Lung (tissue), 16 donors: Measurements from ENCODE around the gene LRRC56. TPM values are rescaled to one million over a fixed set of nuclear protein-coding genes. Genes with fewer than 3 reads are reported as not detected.

Experiments
- ATAC-seq: fragments of 200-7000 bp; cut with Tn5 transposase; one replicate; pipeline ENCODE4 v1.9.1; 2020; ENCODE audit warnings: moderate number of reproducible peaks; ENCODE audit not compliant: insufficient read depth, low FRiP score
- DNase-seq, 3 donors: peaks; one replicate each; pipeline ENCODE4 v3.0.0-alpha.2; 2013 to 2017
- H3K27ac ChIP-seq, 2 donors: one replicate each; pipeline ENCODE4 v1.5.1; 2013; ENCODE audit warnings: mild to moderate bottlenecking in 2 of 2, moderate library complexity in 2 of 2, control low read depth in 1 of 2, inconsistent platforms in 1 of 2, low read depth in 1 of 2, low read length in 1 of 2
- H3K27me3 ChIP-seq, 3 donors: one replicate each; pipeline ENCODE4 v1.5.1; 2013; ENCODE audit warnings: low read length in 2 of 3; ENCODE audit not compliant: control insufficient read depth in 3 of 3, insufficient read depth in 3 of 3
- H3K36me3 ChIP-seq, 4 donors: one replicate each; pipeline ENCODE4 v1.5.1; 2013; ENCODE audit warnings: low read length in 4 of 4, mild to moderate bottlenecking in 1 of 4, moderate library complexity in 1 of 4; ENCODE audit not compliant: control insufficient read depth in 4 of 4, insufficient read depth in 4 of 4
- H3K4me1 ChIP-seq, 5 donors: one replicate each; pipeline ENCODE4 v1.5.1; 2013; ENCODE audit warnings: low read length in 5 of 5, mild to moderate bottlenecking in 2 of 5, moderate library complexity in 1 of 5; ENCODE audit not compliant: control insufficient read depth in 5 of 5, insufficient read depth in 5 of 5
- H3K4me3 ChIP-seq: one replicate; pipeline ENCODE4 v1.5.1; 2013; ENCODE audit warnings: mild to moderate bottlenecking, control low read depth, moderate library complexity
- H3K9ac ChIP-seq, 2 donors: one replicate each; pipeline ENCODE4 v1.5.1; 2013; ENCODE audit warnings: low read length in 2 of 2, control low read depth in 1 of 2; ENCODE audit not compliant: insufficient read depth in 1 of 2
- H3K9me3 ChIP-seq, 4 donors: one replicate each; pipeline ENCODE4 v1.5.1; 2013; ENCODE audit warnings: low read length in 3 of 4, mild to moderate bottlenecking in 1 of 4, moderate library complexity in 1 of 4; ENCODE audit not compliant: control insufficient read depth in 4 of 4, insufficient read depth in 3 of 4
- WGBS, 2 donors: extraction: QIAGEN DNeasy Blood & Tissue Kit; methylation state at CpG; one replicate each; pipeline ENCODE4 v1.1.7; 2013; 5-methylcytosine and 5-hydroxymethylcytosine counted together
- long read RNA-seq, 5 donors: transcript quantifications; one replicate each; lab custom pipeline, GENCODE V29; 2026
- polyA plus RNA-seq, 2 donors: library from polyadenylated mRNA; stranded (reverse); fragments of 200-250 nt; gene quantifications; one replicate each; pipeline ENCODE4 v1.2.1, GENCODE V29; 2013
- total RNA-seq, 2 donors: library from RNA; depleted of rRNA in 1 of 2; stranded (reverse); fragments of >200 nt in 1 of 2; gene quantifications; one replicate each; pipeline ENCODE4 v1.2.1, GENCODE V29; 2014 to 2021
- TF ChIP-seq, protein P1 (sequence below): IDR thresholded peaks from 2 replicates; pipeline ENCODE4 v1.5.1; 2012; ENCODE audit warnings: mild to moderate bottlenecking; ENCODE audit errors: control extremely low read depth, extremely low read depth
- donor health status: control.
- donor health status: control.
- donor health status: Bipolar disorder and iron deficiency.
- donor health status: healthy.
- donor health status: DM: yes; HTN: yes; CAD: no.

The LRRC56 gene, protein sequence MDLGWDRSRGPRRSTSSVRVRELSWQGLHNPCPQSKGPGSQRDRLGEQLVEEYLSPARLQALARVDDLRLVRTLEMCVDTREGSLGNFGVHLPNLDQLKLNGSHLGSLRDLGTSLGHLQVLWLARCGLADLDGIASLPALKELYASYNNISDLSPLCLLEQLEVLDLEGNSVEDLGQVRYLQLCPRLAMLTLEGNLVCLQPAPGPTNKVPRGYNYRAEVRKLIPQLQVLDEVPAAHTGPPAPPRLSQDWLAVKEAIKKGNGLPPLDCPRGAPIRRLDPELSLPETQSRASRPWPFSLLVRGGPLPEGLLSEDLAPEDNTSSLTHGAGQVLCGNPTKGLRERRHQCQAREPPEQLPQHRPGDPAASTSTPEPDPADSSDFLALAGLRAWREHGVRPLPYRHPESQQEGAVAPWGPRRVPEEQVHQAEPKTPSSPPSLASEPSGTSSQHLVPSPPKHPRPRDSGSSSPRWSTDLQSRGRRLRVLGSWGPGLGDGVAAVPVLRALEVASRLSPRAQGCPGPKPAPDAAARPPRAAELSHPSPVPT
- 10 to 100 TPM in 1 of 2 donors, 1 to 10 TPM in 1; 3.4 to 11.7 TPM for total RNA-seq
- 1 to 10 TPM; 3.8 to 5.7 TPM for polyA plus RNA-seq
- long read RNA-seq, donor 1: 0 reads
- long read RNA-seq, donor 2: 0 reads
- long read RNA-seq, donor 3: 0 reads
- long read RNA-seq, donor 4: 0 reads
- long read RNA-seq, donor 5: 0 reads

GRCh38 chr11:536841-537621 lies at the start of gene LRRC56:
Gene LRRC56, plus strand, starts transcription at chr11:537527. Its CDS starts 3,158 bp downstream, at chr11:540685.
- peaks cover 0 to 11% (median 10%) of the 10 kb centered on the region in 3 donors for H3K27me3 ChIP-seq
- peaks cover 0 to 16% (median 3%) of the 10 kb centered on the region in 4 donors for H3K36me3 ChIP-seq
- peak; percentile 58 for ATAC-seq
- H3K27ac ChIP-seq: peak within 1 kb of the TSS in 1 of 2 donors; percentile 82
- WGBS, 2 donors: 1 to 2% methylated on average over 91 to 93 of the region's 93 CpGs
- peak within 1 kb of the TSS; percentile 30 for H3K4me3 ChIP-seq
- TF ChIP-seq, protein P1, sequence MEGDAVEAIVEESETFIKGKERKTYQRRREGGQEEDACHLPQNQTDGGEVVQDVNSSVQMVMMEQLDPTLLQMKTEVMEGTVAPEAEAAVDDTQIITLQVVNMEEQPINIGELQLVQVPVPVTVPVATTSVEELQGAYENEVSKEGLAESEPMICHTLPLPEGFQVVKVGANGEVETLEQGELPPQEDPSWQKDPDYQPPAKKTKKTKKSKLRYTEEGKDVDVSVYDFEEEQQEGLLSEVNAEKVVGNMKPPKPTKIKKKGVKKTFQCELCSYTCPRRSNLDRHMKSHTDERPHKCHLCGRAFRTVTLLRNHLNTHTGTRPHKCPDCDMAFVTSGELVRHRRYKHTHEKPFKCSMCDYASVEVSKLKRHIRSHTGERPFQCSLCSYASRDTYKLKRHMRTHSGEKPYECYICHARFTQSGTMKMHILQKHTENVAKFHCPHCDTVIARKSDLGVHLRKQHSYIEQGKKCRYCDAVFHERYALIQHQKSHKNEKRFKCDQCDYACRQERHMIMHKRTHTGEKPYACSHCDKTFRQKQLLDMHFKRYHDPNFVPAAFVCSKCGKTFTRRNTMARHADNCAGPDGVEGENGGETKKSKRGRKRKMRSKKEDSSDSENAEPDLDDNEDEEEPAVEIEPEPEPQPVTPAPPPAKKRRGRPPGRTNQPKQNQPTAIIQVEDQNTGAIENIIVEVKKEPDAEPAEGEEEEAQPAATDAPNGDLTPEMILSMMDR: no peak
- DNase-seq: peak; percentile 80 to 87 (median 82)
- peaks cover 0 to 23% (median 6%) of the 10 kb centered on the region in 5 donors for H3K4me1 ChIP-seq
- H3K9ac ChIP-seq: no peak within 1 kb of the TSS
- H3K9me3 ChIP-seq: peaks cover 0 to 2% (median 0%) of the 10 kb centered on the region in 4 donors

DNA sequence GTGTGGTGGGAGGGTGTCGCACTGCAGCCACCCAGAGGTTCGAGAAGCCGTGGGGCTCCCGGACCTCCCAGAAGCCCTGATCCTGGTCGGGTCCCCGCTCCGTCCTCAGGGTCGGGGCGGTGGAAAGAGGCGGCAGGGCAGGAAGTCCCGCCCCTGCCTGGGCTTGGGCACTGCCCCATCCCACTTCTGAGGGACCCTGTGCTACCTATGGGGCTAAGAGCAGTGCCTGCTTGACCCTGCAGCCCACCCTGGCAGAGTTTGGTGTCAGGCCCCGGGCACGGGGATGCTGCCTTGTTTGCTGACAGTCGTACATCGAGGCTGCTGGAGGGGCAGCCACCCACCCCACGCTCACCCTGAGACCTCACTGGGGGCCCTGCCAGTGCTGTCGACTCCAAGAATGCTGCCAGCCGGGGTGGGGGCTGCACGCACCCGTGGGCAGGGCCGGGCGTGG lies 49.7 kb upstream of the LRRC56 start:
- TF ChIP-seq, protein P1: no peak
- Histone ChIP-seq H3K4me3 (no peak overlapping the region), H3K4me1 (no peaks in the 10 kb centered on the region), H3K36me3 (peaks cover 0 to 25% (median 8%) of the 10 kb centered on the region in 4 donors), H3K9me3 (no peaks in the 10 kb centered on the region), H3K27me3 (no peaks in the 10 kb centered on the region), H3K9ac (no peak overlapping the region), H3K27ac (no peak overlapping the region)
- ATAC-seq (no peak), DNase-seq (peak in 1 of 3 donors; percentile 6)
- WGBS, 2 donors: 85 to 88% methylated on average over 22 of the region's 22 CpGs

DNA sequence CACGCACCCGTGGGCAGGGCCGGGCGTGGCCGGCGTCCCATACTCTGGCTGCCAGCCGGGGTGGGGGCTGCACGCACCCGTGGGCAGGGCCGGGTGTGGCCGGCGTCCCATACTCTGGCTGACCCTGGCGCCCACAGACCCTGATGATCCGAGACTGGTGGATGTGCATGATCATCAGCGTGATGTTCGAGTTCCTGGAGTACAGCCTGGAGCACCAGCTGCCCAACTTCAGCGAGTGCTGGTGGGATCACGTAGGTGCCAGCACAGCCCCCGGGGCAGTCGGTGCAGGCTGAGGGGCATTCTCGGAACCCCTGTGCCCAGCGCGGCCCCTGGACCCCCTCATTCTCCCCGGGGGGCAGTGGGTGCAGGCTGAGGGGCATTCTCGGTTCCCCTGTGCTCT lies 49.3 kb upstream of the LRRC56 start:
- no peak for ATAC-seq
- peak in 1 of 3 donors; percentile 6 for DNase-seq
- WGBS, 2 donors: 82 to 93% methylated on average over 25 of the region's 25 CpGs
- Histone ChIP-seq H3K9ac (no peak overlapping the region), H3K27ac (no peak overlapping the region), H3K36me3 (peaks cover 0 to 28% (median 8%) of the 10 kb centered on the region in 4 donors), H3K4me3 (no peak overlapping the region), H3K9me3 (no peaks in the 10 kb centered on the region), H3K4me1 (no peaks in the 10 kb centered on the region), H3K27me3 (no peaks in the 10 kb centered on the region)
- TF ChIP-seq, protein P1: no peak
